Breast epithelium (tissue), 4 donors: ENCODE results near the gene SPINT1. TPM values are rescaled to one million over a fixed set of nuclear protein-coding genes. Genes with fewer than 3 reads are reported as not detected.

Experiments
- DNase-seq, 2 donors: peaks; one replicate each; pipeline ENCODE4 v3.0.0-alpha.2; 2019; ENCODE audit warnings: low spot score in 2 of 2
- H3K27ac ChIP-seq, 2 donors: fragments of 200-600 bp; sonication (generic) in 1 of 2; one replicate each; pipeline ENCODE4 v1.5.1; 2016 to 2019; ENCODE audit warnings: mild to moderate bottlenecking in 1 of 2
- H3K27me3 ChIP-seq, 2 donors: fragments of 200-600 bp; sonication (generic) in 1 of 2; one replicate each; pipeline versions ENCODE4 v1.5.1 to v1.6.0; 2017 to 2019; ENCODE audit warnings: control low read depth in 1 of 2, mild to moderate bottlenecking in 1 of 2
- H3K36me3 ChIP-seq: fragments of 200-600 bp; one replicate; pipeline ENCODE4 v1.5.1; 2019
- H3K4me1 ChIP-seq, 2 donors: fragments of 200-600 bp; sonication (generic); one replicate each; pipeline ENCODE4 v1.5.1; 2016 to 2019; ENCODE audit warnings: control low read depth in 1 of 2
- H3K4me3 ChIP-seq, 3 donors: fragments of 200-600 bp; sonication (generic); 1 replicate in 2 of 3; 2 replicates in 1 of 3; pipeline ENCODE4 v1.5.1; 2016 to 2019; ENCODE audit warnings: mild to moderate bottlenecking in 3 of 3, moderate library complexity in 2 of 3
- H3K9me3 ChIP-seq, 2 donors: fragments of 200-600 bp; sonication (generic) in 1 of 2; one replicate each; pipeline ENCODE4 v1.5.1; 2016 to 2019; ENCODE audit warnings: control low read depth in 1 of 2
- POLR2A ChIP-seq: fragments of 450-650 bp; IDR thresholded peaks from one replicate; pipeline ENCODE4 v1.6.1; 2016; ENCODE audit warnings: antibody characterized with exemption, mild to moderate bottlenecking, moderate library complexity
- POLR2AphosphoS5 ChIP-seq, 3 donors: sonication (generic); formaldehyde crosslinking; IDR thresholded peaks; one replicate each; pipeline ENCODE4 v1.6.1; 2017; ENCODE audit warnings: antibody characterized with exemption in 3 of 3
- intact Hi-C: fragments of 100-400 bp; cut with DNase I; formaldehyde crosslinking; loops from one replicate; pipeline ENCODE4 v1.15.1; 2023; ENCODE audit warnings: low total_unique reads
- total RNA-seq, 3 donors: library from RNA; depleted of rRNA; stranded (reverse); fragments of >200 nt; gene quantifications; one replicate each; pipeline ENCODE4 v1.1.0, GENCODE V29; 2016
- TF ChIP-seq, protein P1 (sequence below), 3 donors: fragments of 450-650 bp; IDR thresholded peaks; one replicate each; pipeline ENCODE4 v1.5.1; 2016 to 2017; ENCODE audit warnings: antibody characterized with exemption in 3 of 3, mild to moderate bottlenecking in 3 of 3, moderate library complexity in 3 of 3

Gene SPINT1
- total RNA-seq, 3 donors from 2014 or later = 1.8 to 134 (median 86.5) TPM

DNA sequence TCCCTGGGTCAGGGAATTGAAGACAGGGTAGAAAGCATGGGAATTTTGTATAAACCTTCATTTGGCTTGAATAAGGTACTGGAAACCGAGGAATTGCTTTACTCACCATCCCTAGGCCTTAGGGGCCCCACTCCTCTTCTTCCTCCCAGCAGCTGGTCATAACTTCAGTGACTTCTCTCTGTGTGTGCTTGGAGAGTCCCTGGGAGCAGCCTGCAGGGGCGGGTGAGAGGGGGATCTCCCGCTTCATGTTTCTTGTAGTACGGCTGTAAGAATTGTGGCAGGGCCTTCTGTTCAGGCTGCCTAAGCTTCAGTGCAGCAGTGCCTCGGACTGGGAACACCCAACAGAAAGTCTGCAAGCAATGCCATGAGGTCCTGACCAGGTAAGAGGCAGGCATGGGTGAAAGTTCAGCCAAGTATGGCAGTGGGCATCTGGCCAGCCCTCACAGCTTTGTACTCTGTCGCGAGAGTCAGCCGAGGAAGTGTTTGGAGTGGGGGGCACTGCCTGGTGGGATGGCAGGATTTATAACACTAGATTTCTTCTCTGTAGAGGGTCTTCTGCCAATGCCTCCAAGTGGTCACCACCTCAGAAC, 34.9 kb upstream of the SPINT1 start:
- no peak for TF ChIP-seq POLR2A
- TF ChIP-seq, protein P1, sequence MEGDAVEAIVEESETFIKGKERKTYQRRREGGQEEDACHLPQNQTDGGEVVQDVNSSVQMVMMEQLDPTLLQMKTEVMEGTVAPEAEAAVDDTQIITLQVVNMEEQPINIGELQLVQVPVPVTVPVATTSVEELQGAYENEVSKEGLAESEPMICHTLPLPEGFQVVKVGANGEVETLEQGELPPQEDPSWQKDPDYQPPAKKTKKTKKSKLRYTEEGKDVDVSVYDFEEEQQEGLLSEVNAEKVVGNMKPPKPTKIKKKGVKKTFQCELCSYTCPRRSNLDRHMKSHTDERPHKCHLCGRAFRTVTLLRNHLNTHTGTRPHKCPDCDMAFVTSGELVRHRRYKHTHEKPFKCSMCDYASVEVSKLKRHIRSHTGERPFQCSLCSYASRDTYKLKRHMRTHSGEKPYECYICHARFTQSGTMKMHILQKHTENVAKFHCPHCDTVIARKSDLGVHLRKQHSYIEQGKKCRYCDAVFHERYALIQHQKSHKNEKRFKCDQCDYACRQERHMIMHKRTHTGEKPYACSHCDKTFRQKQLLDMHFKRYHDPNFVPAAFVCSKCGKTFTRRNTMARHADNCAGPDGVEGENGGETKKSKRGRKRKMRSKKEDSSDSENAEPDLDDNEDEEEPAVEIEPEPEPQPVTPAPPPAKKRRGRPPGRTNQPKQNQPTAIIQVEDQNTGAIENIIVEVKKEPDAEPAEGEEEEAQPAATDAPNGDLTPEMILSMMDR (IDR thresholded peaks at IDR 0.05) = no peak
- TF ChIP-seq POLR2AphosphoS5 (IDR thresholded peaks at IDR 0.05) = no peak
- H3K9me3 ChIP-seq = no peaks in the 10 kb centered on the region
- H3K4me3 ChIP-seq = peak overlapping the region in 1 of 3 donors; percentile 95
- H3K27me3 ChIP-seq = no peaks in the 10 kb centered on the region
- H3K4me1 ChIP-seq = peaks cover 0 to 5% of the 10 kb centered on the region in 2 donors
- intact Hi-C loops = no loop called here
- no peak for DNase-seq
- no peak overlapping the region for H3K27ac ChIP-seq
- H3K36me3 ChIP-seq = no peaks in the 10 kb centered on the region

DNA sequence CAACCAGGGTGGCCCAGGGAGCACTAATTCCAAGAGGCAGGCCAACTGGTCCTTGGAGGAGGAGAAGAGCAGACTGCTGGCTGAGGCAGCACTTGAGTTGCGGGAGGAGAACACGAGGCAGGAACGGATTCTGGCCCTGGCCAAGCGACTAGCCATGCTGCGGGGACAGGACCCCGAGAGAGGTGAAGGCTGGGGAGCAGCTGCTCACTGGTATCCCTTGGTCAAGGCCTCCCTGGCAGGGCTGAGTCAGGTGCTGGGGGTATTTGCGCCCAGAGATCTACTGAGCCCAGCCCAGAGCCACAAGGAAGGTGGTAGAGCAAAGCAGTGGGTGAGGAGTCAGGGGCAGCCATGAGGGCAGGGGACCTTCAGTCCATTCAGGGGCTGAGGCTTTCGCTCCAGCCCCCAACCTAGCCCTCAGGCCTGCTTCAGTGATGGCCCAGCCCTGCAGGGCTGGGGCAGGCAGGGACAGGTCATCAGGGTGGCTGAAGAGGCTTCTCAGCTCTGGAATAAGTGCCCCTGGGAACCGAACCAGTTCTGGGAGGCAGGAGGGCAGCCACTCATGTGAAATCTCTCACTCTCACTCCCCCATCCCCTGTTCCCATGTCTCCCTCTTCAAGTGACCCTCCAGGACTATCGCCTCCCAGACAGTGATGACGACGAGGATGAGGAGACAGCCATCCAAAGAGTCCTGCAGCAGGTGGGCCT, 31.0 kb upstream of the SPINT1 start:
- DNase-seq = no peak
- Histone ChIP-seq H3K4me1 (peaks cover 0 to 5% of the 10 kb centered on the region in 2 donors), H3K9me3 (no peaks in the 10 kb centered on the region), H3K27ac (peak overlapping the region in 1 of 2 donors; percentile 36), H3K36me3 (no peaks in the 10 kb centered on the region), H3K4me3 (no peak overlapping the region), H3K27me3 (no peaks in the 10 kb centered on the region)
- TF ChIP-seq, protein P1 (IDR thresholded peaks at IDR 0.05) = no peak
- TF ChIP-seq POLR2AphosphoS5 (IDR thresholded peaks at IDR 0.05) = no peak
- no peak for TF ChIP-seq POLR2A
- intact Hi-C loops = no loop called here

DNA sequence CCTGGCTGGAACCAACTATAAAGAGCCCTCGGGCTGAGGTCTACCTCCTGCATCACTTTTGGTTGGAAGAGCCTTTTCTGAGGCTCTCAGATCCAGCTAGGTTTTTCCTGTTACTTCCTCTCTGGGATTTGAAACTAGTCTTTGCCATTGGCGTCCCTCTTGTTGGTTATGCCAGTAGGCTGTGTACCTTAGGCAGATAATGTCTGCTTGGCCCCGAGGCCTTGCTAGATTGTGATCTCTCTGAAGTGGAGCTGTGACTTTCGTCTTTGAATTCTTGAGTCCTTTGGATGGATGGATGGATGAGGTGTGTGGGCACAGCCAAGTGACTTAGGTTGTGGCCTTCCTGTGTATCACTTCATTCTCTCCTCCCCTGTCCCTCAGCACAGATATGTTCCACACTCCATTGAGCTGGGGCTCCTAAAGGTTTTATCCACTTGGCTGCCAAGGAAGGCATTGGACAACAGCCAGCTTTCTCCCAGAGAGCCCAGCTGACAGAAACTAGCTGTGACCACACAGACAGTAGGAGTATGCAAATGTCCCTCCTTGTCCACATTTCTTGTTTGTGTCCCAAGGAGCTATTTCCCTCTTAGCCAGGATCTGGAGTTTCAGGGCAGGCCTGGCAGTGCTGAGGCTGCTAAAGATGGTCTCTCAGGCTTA, 28.7 kb upstream of the SPINT1 start:
- Histone ChIP-seq H3K9me3 (no peaks in the 10 kb centered on the region), H3K4me1 (no peaks in the 10 kb centered on the region), H3K27me3 (no peaks in the 10 kb centered on the region), H3K27ac (peak overlapping the region; percentile 86 to 91), H3K36me3 (no peaks in the 10 kb centered on the region), H3K4me3 (no peak overlapping the region)
- intact Hi-C loops = no loop called here
- peak; percentile 40 to 64 for DNase-seq
- TF ChIP-seq POLR2AphosphoS5 (IDR thresholded peaks at IDR 0.05) (no peak), POLR2A (no peak)
- TF ChIP-seq, protein P1 (IDR thresholded peaks at IDR 0.05) = no peak

DNA sequence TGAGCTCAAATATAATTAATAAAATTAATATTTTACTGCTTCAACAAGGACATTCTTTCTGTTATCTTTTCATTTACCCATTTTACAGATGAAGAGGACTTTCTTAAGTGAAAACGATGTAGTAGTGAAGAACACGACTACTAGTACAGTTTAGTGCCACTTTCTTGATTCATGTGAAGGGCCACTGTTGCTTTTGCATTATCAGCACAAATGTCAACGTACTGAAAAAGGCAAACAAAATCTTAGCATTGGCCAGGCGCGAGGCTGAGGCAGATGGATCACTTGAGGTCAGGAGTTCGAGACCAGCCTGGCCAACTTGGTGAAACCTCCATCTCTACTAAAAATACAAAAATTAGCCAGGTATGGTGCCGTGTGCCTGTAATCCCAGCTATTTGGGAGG, 24.8 kb upstream of the SPINT1 start:
- no peaks in the 10 kb centered on the region for H3K9me3 ChIP-seq
- DNase-seq = no peak
- no peaks in the 10 kb centered on the region for H3K36me3 ChIP-seq
- no peak overlapping the region for H3K4me3 ChIP-seq
- intact Hi-C loops = no loop called here
- H3K4me1 ChIP-seq = no peaks in the 10 kb centered on the region
- no peaks in the 10 kb centered on the region for H3K27me3 ChIP-seq
- TF ChIP-seq POLR2A = no peak
- TF ChIP-seq, protein P1 (IDR thresholded peaks at IDR 0.05) = no peak
- TF ChIP-seq POLR2AphosphoS5 (IDR thresholded peaks at IDR 0.05) = no peak
- no peak overlapping the region for H3K27ac ChIP-seq

DNA sequence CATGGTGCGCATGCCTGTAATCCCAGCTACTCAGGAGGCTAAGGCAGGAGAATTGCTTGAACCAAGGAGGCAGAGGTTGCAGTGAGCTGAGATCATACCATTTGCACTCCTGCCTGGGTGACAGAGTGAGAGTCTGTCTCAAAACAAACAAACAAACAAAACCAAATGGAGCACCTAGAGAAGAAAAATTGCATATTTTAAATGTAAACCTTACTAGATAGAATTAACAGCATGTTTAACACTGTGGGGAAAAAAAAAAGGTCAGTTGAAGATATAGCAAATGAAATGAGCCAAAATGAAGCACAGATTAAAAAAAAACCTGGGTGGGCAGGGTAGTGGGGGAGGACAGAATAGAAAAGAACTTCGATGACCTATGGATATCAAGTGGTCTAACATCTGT, 22.7 kb upstream of the SPINT1 start:
- Histone ChIP-seq H3K9me3 (no peaks in the 10 kb centered on the region), H3K27me3 (no peaks in the 10 kb centered on the region), H3K4me3 (no peak overlapping the region), H3K36me3 (no peaks in the 10 kb centered on the region), H3K27ac (no peak overlapping the region), H3K4me1 (no peaks in the 10 kb centered on the region)
- TF ChIP-seq, protein P1 (IDR thresholded peaks at IDR 0.05) = no peak
- TF ChIP-seq POLR2AphosphoS5 (IDR thresholded peaks at IDR 0.05) = no peak
- TF ChIP-seq POLR2A = no peak
- intact Hi-C loops = no loop called here
- no peak for DNase-seq
